ENCODE measurements around the gene SLCO2A1. TPM values are rescaled to one million over a fixed set of nuclear protein-coding genes. Genes with fewer than 3 reads are reported as not detected.

The SLCO2A1 gene
- 0.72 and 2.3 TPM in 2 replicates for total RNA-seq

DNA sequence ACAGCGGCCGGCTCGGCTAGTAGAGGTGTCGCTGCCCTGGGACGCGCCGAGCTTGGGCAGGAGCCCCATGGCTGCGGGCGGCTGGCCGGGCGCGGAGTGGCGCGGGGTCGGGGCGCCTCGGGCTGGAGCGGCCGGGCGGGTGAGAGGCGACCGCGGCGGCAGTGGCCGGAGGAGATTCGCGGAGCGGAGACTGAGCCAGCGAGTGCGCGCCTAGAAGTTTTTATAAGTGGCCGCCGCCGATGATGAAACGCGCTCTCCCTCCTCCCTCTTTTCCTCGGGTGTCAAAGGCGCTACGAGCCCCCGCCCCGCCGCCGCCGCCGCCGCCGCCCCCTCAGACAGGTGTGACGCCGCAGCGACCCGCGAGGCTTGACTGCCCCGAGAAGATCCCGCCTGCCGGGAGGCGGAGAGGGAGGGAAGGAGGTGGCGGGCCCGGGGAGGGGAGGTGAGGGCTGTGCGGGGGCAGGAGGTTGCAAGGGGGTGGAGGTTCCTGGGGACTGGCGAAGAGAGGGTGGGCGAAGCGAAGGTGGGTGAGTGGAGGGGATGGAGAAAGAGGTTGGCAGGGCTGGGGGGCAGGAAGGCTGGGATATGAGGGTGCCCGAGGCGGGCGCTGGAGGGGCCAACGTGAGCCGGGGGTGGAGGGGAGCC is at the start of gene SLCO2A1:
TSS of gene SLCO2A1 (minus strand) at position 192 of the 645 bp plus-strand sequence. CDS start at position 69, 123 bp downstream.

DNA sequence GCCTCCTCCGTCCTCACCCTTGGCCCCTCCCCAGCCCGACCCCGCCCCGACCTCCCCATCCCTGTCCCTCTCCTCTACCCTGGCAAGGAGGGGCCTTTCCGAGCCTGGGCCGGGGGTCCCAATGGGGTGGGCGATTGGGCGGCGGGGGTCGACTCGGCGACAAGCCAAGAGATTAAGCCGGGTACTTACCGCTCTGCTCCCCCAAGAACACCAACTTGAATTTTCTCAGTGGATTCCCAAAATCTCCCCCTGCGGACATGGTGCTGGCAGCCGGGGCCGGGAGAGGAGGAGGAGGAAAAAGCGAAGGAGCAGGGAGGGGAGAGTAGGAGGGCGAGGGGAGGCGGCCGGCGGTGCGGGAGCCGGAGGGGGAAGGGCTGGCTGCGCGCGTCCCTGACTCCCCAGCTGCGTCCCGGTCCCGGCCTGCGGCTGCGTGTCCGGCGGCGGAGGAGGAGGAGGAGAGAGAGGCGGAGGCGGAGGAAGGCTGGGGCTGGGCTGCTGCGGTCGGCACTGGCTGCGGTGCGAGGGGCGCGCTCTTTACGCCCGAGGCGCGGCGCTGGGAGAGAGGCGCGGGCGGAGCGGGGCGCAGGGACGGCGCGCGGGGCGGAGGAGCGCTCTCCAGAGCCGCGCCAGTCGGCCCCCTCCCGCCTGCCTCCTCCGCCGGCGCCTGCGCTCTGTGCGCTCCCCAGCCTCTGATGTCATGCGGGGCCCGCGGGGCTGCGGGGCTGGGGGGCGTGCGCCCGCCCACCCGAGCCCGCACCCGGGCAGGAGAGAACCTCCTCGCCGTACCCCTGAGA is 134.3 kb downstream of the SLCO2A1 start, which contains the start of gene RAB6B:
TSS of gene RAB6B (minus strand) at position 675 of the 794 bp plus-strand sequence. CDS start at position 259, 416 bp downstream.

Other genes with a start within 250 kb of the SLCO2A1 start
- 65.9 and 69.8 TPM in 2 replicates for gene SRPRB, start 224.1 kb downstream of the SLCO2A1 start, total RNA-seq
- gene RAB6B, start 134.0 kb downstream of the SLCO2A1 start, total RNA-seq, result 0.45 and 1.1 TPM in 2 replicates
- 70.9 and 95.1 TPM in 2 replicates for gene RYK, start 220.9 kb upstream of the SLCO2A1 start, total RNA-seq